HG03565 (cell line): ENCODE data around the gene TENM4.
"Not testable (repeated sequence)": the region's sequence is repeated elsewhere in the genome, so short reads cannot be mapped to it uniquely, and the experiment has no call there.

ENCODE experiments used
- ATAC-seq: cut with Tn5 transposase; IDR thresholded peaks from one replicate; pipeline ENCODE4 v1.9.1; 2021; ENCODE audit warnings: mild to moderate bottlenecking, moderate library complexity; ENCODE audit not compliant: unreplicated experiment

TENM4 gene

GRCh38 chr11:78638704-78639380 lies 802.0 kb downstream of the TENM4 start:
- no peak for ATAC-seq

GRCh38 chr11:78637527-78637926 lies 803.3 kb downstream of the TENM4 start:
- not testable (repeated sequence) for ATAC-seq

GRCh38 chr11:78635814-78636506 lies 804.9 kb downstream of the TENM4 start:
- ATAC-seq: no peak

GRCh38 chr11:78633516-78634310 lies 807.1 kb downstream of the TENM4 start:
- no peak for ATAC-seq

- ATAC-seq: no peak
Observed at GRCh38 chr11:78630561-78631303, 810.1 kb downstream of the TENM4 start.

GRCh38 chr11:78630155-78630554 lies 810.7 kb downstream of the TENM4 start:
- ATAC-seq: no peak

GRCh38 chr11:78622666-78623065 lies 818.2 kb downstream of the TENM4 start:
- no peak for ATAC-seq

GRCh38 chr11:78620159-78620558 lies 820.7 kb downstream of the TENM4 start:
- no peak for ATAC-seq

GRCh38 chr11:78615724-78616123 lies 825.1 kb downstream of the TENM4 start:
- ATAC-seq: no peak

- ATAC-seq: no peak
Observed at GRCh38 chr11:78613378-78613813, 827.4 kb downstream of the TENM4 start.

- no peak for ATAC-seq
Observed at GRCh38 chr11:78612721-78613377, 828.0 kb downstream of the TENM4 start.

- not testable (repeated sequence) for ATAC-seq
Observed at GRCh38 chr11:78609321-78609720, 831.5 kb downstream of the TENM4 start.

- no peak for ATAC-seq
Observed at GRCh38 chr11:78607696-78608095, 833.1 kb downstream of the TENM4 start.

- no peak for ATAC-seq
Observed at GRCh38 chr11:78606667-78607066, 834.2 kb downstream of the TENM4 start.

GRCh38 chr11:78605296-78605695 lies 835.5 kb downstream of the TENM4 start:
- no peak for ATAC-seq

- ATAC-seq: no peak
Observed at GRCh38 chr11:78603792-78604191, 837.0 kb downstream of the TENM4 start.
